Heart left ventricle (tissue), 13 donors: ENCODE results near the gene TRAF7.

ENCODE experiments used
- POLR2A ChIP-seq, 2 donors: fragments of 450-650 bp; IDR thresholded peaks; one replicate each; pipeline ENCODE4 v1.6.1; 2017; ENCODE audit warnings: antibody characterized with exemption in 2 of 2, mild to moderate bottlenecking in 2 of 2, moderate library complexity in 2 of 2
- TF ChIP-seq, protein P1 (sequence below), 12 donors: fragments of 200-600 bp; sonication (generic) in 4 of 12; IDR thresholded peaks; one replicate each; pipeline versions ENCODE4 v1.5.0 to v1.8.0; 2018 to 2022; ENCODE audit warnings: antibody characterized with exemption in 12 of 12, mild to moderate bottlenecking in 5 of 12
- donor health status: ischemic (EF 13 %, LVEDD 7.1; RV severe dilation, severe dysfunction).
- donor health status: DM: no; HTN: yes; CAD: no.
- donor health status: DM: no; HTN: no; CAD: no.
- donor health status: ischemic (EF 25% LVEDD 6.9; RV normal size, moderate dysfunction).
- donor health status: ischemic (EF 25% LVEDD 5.7; RV mildly dilated, moderate dysfunction).
- donor health status: ischemic (EF 35%, LVEDD 5.7; RV mildly dilated, moderate dysfunction).
- donor health status: nonischemic (EF 11% LVEDD 7.7; RV severe dilation, severe dysfunction).
- donor health status: DM: yes; HTN: yes; CAD: no.
- donor health status: PGD.
- donor health status: ischemic (EF 29% LVEDD 5.4; RV normal size, mild dysfunction).
- donor health status: nonischemic (EF 23%, LVEDD 6.1; RV moderate dilation, normal function).

DNA sequence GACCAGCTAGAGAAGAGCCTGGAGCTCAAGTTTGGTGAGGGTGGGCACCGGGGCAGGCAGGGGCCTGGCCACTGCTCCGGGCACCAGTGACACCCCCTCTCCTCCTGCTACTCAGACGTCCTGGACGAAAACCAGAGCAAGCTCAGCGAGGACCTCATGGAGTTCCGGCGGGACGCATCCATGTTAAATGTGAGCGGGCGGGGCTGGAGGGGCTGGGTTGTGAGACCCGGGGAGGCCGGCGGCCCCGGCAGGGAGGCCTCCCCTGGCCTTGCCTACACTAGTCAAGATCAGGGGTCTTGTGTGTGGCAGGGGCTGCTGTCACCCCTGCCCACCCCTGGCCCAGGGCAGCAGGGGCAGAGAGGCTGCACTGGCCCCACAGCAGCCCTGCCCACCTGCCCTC lies 17.8 kb downstream of the TRAF7 start:
- TF ChIP-seq, protein P1, sequence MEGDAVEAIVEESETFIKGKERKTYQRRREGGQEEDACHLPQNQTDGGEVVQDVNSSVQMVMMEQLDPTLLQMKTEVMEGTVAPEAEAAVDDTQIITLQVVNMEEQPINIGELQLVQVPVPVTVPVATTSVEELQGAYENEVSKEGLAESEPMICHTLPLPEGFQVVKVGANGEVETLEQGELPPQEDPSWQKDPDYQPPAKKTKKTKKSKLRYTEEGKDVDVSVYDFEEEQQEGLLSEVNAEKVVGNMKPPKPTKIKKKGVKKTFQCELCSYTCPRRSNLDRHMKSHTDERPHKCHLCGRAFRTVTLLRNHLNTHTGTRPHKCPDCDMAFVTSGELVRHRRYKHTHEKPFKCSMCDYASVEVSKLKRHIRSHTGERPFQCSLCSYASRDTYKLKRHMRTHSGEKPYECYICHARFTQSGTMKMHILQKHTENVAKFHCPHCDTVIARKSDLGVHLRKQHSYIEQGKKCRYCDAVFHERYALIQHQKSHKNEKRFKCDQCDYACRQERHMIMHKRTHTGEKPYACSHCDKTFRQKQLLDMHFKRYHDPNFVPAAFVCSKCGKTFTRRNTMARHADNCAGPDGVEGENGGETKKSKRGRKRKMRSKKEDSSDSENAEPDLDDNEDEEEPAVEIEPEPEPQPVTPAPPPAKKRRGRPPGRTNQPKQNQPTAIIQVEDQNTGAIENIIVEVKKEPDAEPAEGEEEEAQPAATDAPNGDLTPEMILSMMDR (IDR thresholded peaks at IDR 0.05), result no peak
- TF ChIP-seq POLR2A (IDR thresholded peaks at IDR 0.05), result no peak
